IMR-90 (cell line): Measurements from ENCODE around the gene TFDP2. TPM values are rescaled to one million over a fixed set of nuclear protein-coding genes. Genes with fewer than 3 reads are reported as not detected.

Experiments used
- ATAC-seq: fragments of 200-7000 bp; cut with Tn5 transposase; 2 replicates; pipeline ENCODE4 v1.9.1; 2020; ENCODE audit warnings: low read depth, mild to moderate bottlenecking, moderate library complexity
- BruUV-seq: library from RNA; stranded (reverse); fragments of 400-500 nt; replicated peaks from 2 replicates; lab custom pipeline; 2021; lab: Mats Ljungman, UMichigan
- CTCF ChIA-PET: fragments of 300-600 bp; formaldehyde crosslinking; extraction: SDS; loops from one replicate; lab custom pipeline; 2021; ENCODE audit warnings: antibody characterized with exemption; lab: Yijun Ruan, JAX
- POLR2A ChIA-PET: fragments of 300-600 bp; sonication (Branson Sonifier 250); formaldehyde crosslinking; loops from one replicate; lab custom pipeline; 2022; ENCODE audit warnings: antibody characterized with exemption; ENCODE audit not compliant: unreplicated experiment; lab: Charles Lee
- DNase-seq: peaks from one replicate; pipeline ENCODE4 v3.0.0; 2013
- H2AFZ ChIP-seq: replicated peaks from 2 replicates; pipeline ENCODE3; 2013; ENCODE audit warnings: low read length, mild to moderate bottlenecking; ENCODE audit not compliant: poor library complexity
- H2AK5ac ChIP-seq: 2 replicates; pipeline ENCODE4 v1.6.1; 2013; ENCODE audit warnings: low read depth, low read length, inconsistent platforms
- H2AK9ac ChIP-seq: replicated peaks from 2 replicates; pipeline ENCODE3; 2013; ENCODE audit warnings: mild to moderate bottlenecking, low read depth, low read length, moderate library complexity; ENCODE audit not compliant: poor library complexity
- H2BK120ac ChIP-seq: 2 replicates; pipeline ENCODE4 v1.6.1; 2013; ENCODE audit warnings: low read depth, low read length, inconsistent platforms
- H2BK15ac ChIP-seq: 3 replicates; pipeline ENCODE4 v1.6.1; 2013; ENCODE audit warnings: low read depth, low read length, inconsistent platforms
- H2BK20ac ChIP-seq: 2 replicates; pipeline ENCODE4 v1.6.1; 2013; ENCODE audit warnings: low read depth, mild to moderate bottlenecking, inconsistent platforms, low read length, moderate library complexity
- H2BK5ac ChIP-seq: 2 replicates; pipeline ENCODE4 v1.6.1; 2013; ENCODE audit warnings: mild to moderate bottlenecking, low read depth, low read length, inconsistent platforms; ENCODE audit not compliant: poor library complexity, severe bottlenecking
- H3K14ac ChIP-seq: replicated peaks from 2 replicates; pipeline ENCODE4 v1.6.1; 2013; ENCODE audit warnings: low read depth, low read length, inconsistent platforms
- H3K18ac ChIP-seq: 2 replicates; pipeline ENCODE4 v1.6.1; 2013; ENCODE audit warnings: low read depth, low read length, control low read depth
- H3K23ac ChIP-seq: 2 replicates; pipeline ENCODE4 v1.6.1; 2013; ENCODE audit warnings: low read depth, low read length, inconsistent platforms
- H3K27ac ChIP-seq: 2 replicates; pipeline ENCODE4 v1.5.1; 2013; ENCODE audit warnings: mild to moderate bottlenecking, control low read depth, low read length; ENCODE audit not compliant: insufficient read depth
- H3K27me3 ChIP-seq: 2 replicates; pipeline ENCODE4 v1.6.1; 2013; ENCODE audit warnings: low read length; ENCODE audit not compliant: control insufficient read depth, insufficient read depth
- H3K36me3 ChIP-seq: 2 replicates; pipeline ENCODE4 v1.6.1; 2013; ENCODE audit warnings: low read length, mixed read lengths; ENCODE audit not compliant: control insufficient read depth, insufficient read depth
- H3K4ac ChIP-seq: 2 replicates; pipeline ENCODE4 v1.6.1; 2013; ENCODE audit warnings: low read depth, low read length, inconsistent platforms
- H3K4me1 ChIP-seq: 2 replicates; pipeline ENCODE4 v1.6.1; 2013; ENCODE audit warnings: low read length, mixed read lengths; ENCODE audit not compliant: control insufficient read depth, insufficient read depth
- H3K4me2 ChIP-seq: 2 replicates; pipeline ENCODE4 v1.6.1; 2013; ENCODE audit warnings: low read depth, mild to moderate bottlenecking, control low read depth, low read length, moderate library complexity
- H3K4me3 ChIP-seq: 2 replicates; pipeline ENCODE4 v1.5.1; 2013; ENCODE audit warnings: low read depth, mild to moderate bottlenecking, control low read depth, low read length, moderate library complexity; ENCODE audit not compliant: insufficient read depth
- H3K56ac ChIP-seq: 2 replicates; pipeline ENCODE4 v1.6.1; 2013; ENCODE audit warnings: low read length, inconsistent platforms; ENCODE audit not compliant: insufficient read depth; ENCODE audit errors: extremely low read depth
- H3K79me1 ChIP-seq, 2 experiments: 2 replicates each; pipeline ENCODE4 v1.6.1; 2013; ENCODE audit warnings: low read length in 2 of 2, inconsistent platforms in 1 of 2, low read depth in 1 of 2
- H3K9ac ChIP-seq: 2 replicates; pipeline ENCODE4 v1.6.1; 2013; ENCODE audit warnings: low read depth, low read length, control low read depth
- H3K9me1 ChIP-seq: 2 replicates; pipeline ENCODE4 v1.6.1; 2013; ENCODE audit warnings: low read length, inconsistent platforms; ENCODE audit not compliant: insufficient read depth
- H3K9me3 ChIP-seq: 2 replicates; pipeline ENCODE4 v1.6.1; 2013; ENCODE audit warnings: low read length; ENCODE audit not compliant: control insufficient read depth, insufficient read depth
- H4K20me1 ChIP-seq: 2 replicates; pipeline ENCODE4 v1.6.1; 2013; ENCODE audit warnings: low read length, inconsistent platforms; ENCODE audit not compliant: insufficient read depth
- H4K5ac ChIP-seq: 2 replicates; pipeline ENCODE4 v1.6.1; 2013; ENCODE audit warnings: mild to moderate bottlenecking, low read depth, low read length, control low read depth
- H4K8ac ChIP-seq, 2 experiments: 2 replicates each; pipeline ENCODE4 v1.6.1; 2013; ENCODE audit warnings: low read depth in 2 of 2, low read length in 2 of 2, control low read depth in 1 of 2, inconsistent platforms in 1 of 2
- H4K91ac ChIP-seq: 2 replicates; pipeline ENCODE4 v1.6.1; 2013; ENCODE audit warnings: low read depth, low read length, inconsistent platforms; ENCODE audit not compliant: insufficient read depth
- BHLHE40 ChIP-seq: fragments of 150-350 bp; IDR thresholded peaks from 2 replicates; pipeline ENCODE4 v1.6.1; 2016; ENCODE audit warnings: mild to moderate bottlenecking, low read depth, low read length
- CEBPB ChIP-seq: IDR thresholded peaks from 2 replicates; pipeline ENCODE4 v1.6.1; 2012; ENCODE audit warnings: low read depth, low read length, improper control_type of control experiment
- MAZ ChIP-seq: IDR thresholded peaks from 2 replicates; pipeline ENCODE4 v1.6.1; 2012; ENCODE audit warnings: low read depth, mild to moderate bottlenecking, low read length, improper control_type of control experiment, moderate library complexity, borderline replicate concordance
- POLR2A ChIP-seq: IDR thresholded peaks from 2 replicates; pipeline ENCODE4 v1.6.1; 2012; ENCODE audit warnings: mild to moderate bottlenecking, low read depth, low read length
- SMC3 ChIP-seq: fragments of 150-350 bp; IDR thresholded peaks from 2 replicates; pipeline ENCODE4 v1.6.1; 2016; ENCODE audit warnings: low read depth, mild to moderate bottlenecking, antibody characterized with exemption, low read length, moderate library complexity
- WGBS, 2 experiments: methylation state at CpG; one replicate each; pipeline versions ENCODE4 v1.1.5 to v1.1.7; 2013; ENCODE audit warnings: missing lambda C conversion rate in 2 of 2; ENCODE audit not compliant: insufficient read length in 1 of 2; ENCODE audit errors: extremely low coverage in 2 of 2; 5-methylcytosine and 5-hydroxymethylcytosine counted together
- dilution Hi-C: fragments of 300-500 bp; cut with HindIII; formaldehyde crosslinking; loops from one replicate; pipeline ENCODE4 v1.14.3; 2018; ENCODE audit warnings: low sequenced_read_pairs; ENCODE audit not compliant: unreplicated experiment
- in situ Hi-C: fragments of 300-500 bp; cut with MboI; formaldehyde crosslinking; loops from 3 replicates; pipeline ENCODE4 v1.14.3; 2019; ENCODE audit warnings: low sequenced_read_pairs, inconsistent platforms, mixed read lengths
- intact Hi-C: fragments of 100-400 bp; cut with micrococcal nuclease; formaldehyde crosslinking; loops from 2 replicates; pipeline ENCODE4 v1.10.0; 2022
- polyA plus RNA-seq, 3 experiments: library from polyadenylated mRNA; depleted of rRNA; stranded (reverse); fragments of >200 nt; gene quantifications; 2 replicates each; pipeline ENCODE4 v1.2.3, GENCODE V29; 2012; ENCODE audit warnings: low replicate concordance in 1 of 3
- total RNA-seq: library from RNA; depleted of rRNA; stranded (reverse); fragments of >200 nt; gene quantifications from 2 replicates; pipeline ENCODE4 v1.2.3, GENCODE V29; 2012
- TF ChIP-seq, protein P1 (sequence below): fragments of 150-350 bp; IDR thresholded peaks from 2 replicates; pipeline ENCODE4 v1.6.1; 2016; ENCODE audit warnings: low read depth, mild to moderate bottlenecking, low read length, moderate library complexity, borderline replicate concordance

The TFDP2 gene
- total and polyA plus RNA-seq, 2 of the 4 experiments (the other 2 are of a cell fraction) = 10.7 to 23.7 TPM

DNA sequence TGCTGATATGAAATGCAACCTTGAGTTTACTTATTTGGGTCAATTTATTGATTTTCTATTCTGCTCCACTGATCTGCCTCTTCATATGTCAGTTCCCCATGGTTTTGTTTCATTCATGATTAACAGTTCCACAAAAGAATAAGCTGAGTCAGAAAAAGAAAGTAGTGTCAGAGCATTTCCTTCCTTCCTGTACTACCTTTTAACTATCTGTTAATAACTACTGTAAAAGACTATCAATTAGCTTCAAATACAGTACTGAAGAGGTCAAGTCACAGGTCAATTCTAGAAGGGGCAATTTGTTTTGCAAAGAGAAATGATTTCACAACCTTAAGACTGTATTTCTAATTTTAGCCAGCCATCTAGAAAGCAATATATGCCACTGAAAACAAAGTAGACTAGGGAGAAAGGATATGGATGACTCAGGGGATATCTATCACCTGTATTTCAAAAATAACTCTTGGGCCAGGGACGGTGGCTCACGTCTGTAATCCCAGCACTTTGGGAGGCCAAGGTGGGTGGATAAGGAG lies 129.5 kb downstream of the TFDP2 start:
- no peak overlapping the region for H3K18ac ChIP-seq
- H3K9me1 ChIP-seq = 0 out of 2 replicates have a peak, but pooled peaks cover 3% of the 10 kb centered on the region
- intact Hi-C loops = no loop called here
- peaks cover 3 to 10% of the 10 kb centered on the region in 2 experiments; a peak in 3 of 4 replicates for H3K79me1 ChIP-seq
- H2BK5ac ChIP-seq = peak overlapping the region; percentile 5
- ChIA-PET CTCF (no interaction called here), POLR2A (no interaction called here)
- dilution Hi-C loops = no loop called here
- H3K56ac ChIP-seq = no peak overlapping the region
- no peak overlapping the region for H3K4me2 ChIP-seq
- H4K8ac ChIP-seq = no peak overlapping the region
- no peak overlapping the region for H2AK5ac ChIP-seq
- no TSS peak for BruUV-seq
- no peak overlapping the region for H2BK15ac ChIP-seq
- no peak overlapping the region for H3K4ac ChIP-seq
- H3K27ac ChIP-seq = no peak overlapping the region
- no peaks in the 10 kb centered on the region for H3K27me3 ChIP-seq
- no peaks in the 10 kb centered on the region for H3K9me3 ChIP-seq
- no CpG with 5 or more reads among the region's 2 CpGs for WGBS, 2 experiments
- no peaks in the 10 kb centered on the region for H3K4me1 ChIP-seq
- TF ChIP-seq POLR2A (no peak), CEBPB (peak; percentile 62), BHLHE40 (no peak), SMC3 (no peak), MAZ (no peak)
- TF ChIP-seq, protein P1, sequence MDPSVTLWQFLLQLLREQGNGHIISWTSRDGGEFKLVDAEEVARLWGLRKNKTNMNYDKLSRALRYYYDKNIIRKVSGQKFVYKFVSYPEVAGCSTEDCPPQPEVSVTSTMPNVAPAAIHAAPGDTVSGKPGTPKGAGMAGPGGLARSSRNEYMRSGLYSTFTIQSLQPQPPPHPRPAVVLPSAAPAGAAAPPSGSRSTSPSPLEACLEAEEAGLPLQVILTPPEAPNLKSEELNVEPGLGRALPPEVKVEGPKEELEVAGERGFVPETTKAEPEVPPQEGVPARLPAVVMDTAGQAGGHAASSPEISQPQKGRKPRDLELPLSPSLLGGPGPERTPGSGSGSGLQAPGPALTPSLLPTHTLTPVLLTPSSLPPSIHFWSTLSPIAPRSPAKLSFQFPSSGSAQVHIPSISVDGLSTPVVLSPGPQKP = no peak
- H2AFZ ChIP-seq = no peak overlapping the region
- no peak overlapping the region for H4K91ac ChIP-seq
- no peak overlapping the region for H2AK9ac ChIP-seq
- no peak overlapping the region for H3K4me3 ChIP-seq
- no peaks in the 10 kb centered on the region for H4K20me1 ChIP-seq
- H3K9ac ChIP-seq = no peak overlapping the region
- no peaks in the 10 kb centered on the region for H3K36me3 ChIP-seq
- H2BK120ac ChIP-seq = no peak overlapping the region
- DNase-seq (peak; percentile 41), ATAC-seq (no peak)
- no peak overlapping the region for H4K5ac ChIP-seq
- H3K23ac ChIP-seq = no peak overlapping the region
- in situ Hi-C loops = no loop called here
- no peak overlapping the region for H2BK20ac ChIP-seq
- no peak overlapping the region for H3K14ac ChIP-seq
